H1 (cell line): Measurements from ENCODE around the gene NIPAL4. TPM values are rescaled to one million over a fixed set of nuclear protein-coding genes. Genes with fewer than 3 reads are reported as not detected.

Source experiments
- CTCF ChIA-PET: fragments of 300-600 bp; sonication (Branson Sonifier 250); formaldehyde crosslinking; loops from one replicate; lab custom pipeline; 2021; ENCODE audit not compliant: partially characterized antibody; lab: Charles Lee
- POLR2A ChIA-PET: fragments of 300-600 bp; sonication (Branson Sonifier 250); formaldehyde crosslinking; loops from one replicate; lab custom pipeline; 2021; ENCODE audit warnings: inconsistent platforms; ENCODE audit not compliant: partially characterized antibody; lab: Charles Lee
- DNase-seq, 2 experiments: peaks; one replicate each; pipeline versions ENCODE4 v3.0.0 to v3.0.0-alpha.2; 2010 to 2022; ENCODE audit warnings: low spot score in 2 of 2, low read depth in 1 of 2, mixed read lengths in 1 of 2
- FAIRE-seq: peaks from 2 replicates; lab custom pipeline; 2011; peaks lifted over from hg19 to GRCh38; lab: Jason Lieb, UNC
- H2AFZ ChIP-seq: 2 replicates; pipeline ENCODE4 v1.8.1; 2012; ENCODE audit warnings: low read length, inconsistent platforms
- H2AK5ac ChIP-seq: 2 replicates; pipeline ENCODE4 v1.6.1; 2013; ENCODE audit warnings: low read depth, low read length
- H2BK120ac ChIP-seq: replicated peaks from 2 replicates; pipeline ENCODE3; 2013; ENCODE audit warnings: low read depth, low read length, inconsistent platforms
- H2BK12ac ChIP-seq: 2 replicates; pipeline ENCODE4 v1.6.1; 2013; ENCODE audit warnings: low read depth, low read length
- H2BK15ac ChIP-seq: 2 replicates; pipeline ENCODE4 v1.6.1; 2013; ENCODE audit warnings: low read length
- H2BK20ac ChIP-seq: 2 replicates; pipeline ENCODE4 v1.6.1; 2013; ENCODE audit warnings: low read length
- H2BK5ac ChIP-seq: 2 replicates; pipeline ENCODE4 v1.6.1; 2013; ENCODE audit warnings: low read depth, low read length
- H3K14ac ChIP-seq: 2 replicates; pipeline ENCODE4 v1.6.1; 2013; ENCODE audit warnings: inconsistent platforms; ENCODE audit not compliant: insufficient read length
- H3K18ac ChIP-seq: 2 replicates; pipeline ENCODE4 v1.6.1; 2013; ENCODE audit warnings: low read length; ENCODE audit errors: extremely low read depth
- H3K23ac ChIP-seq: 2 replicates; pipeline ENCODE4 v1.6.1; 2013; ENCODE audit warnings: inconsistent platforms; ENCODE audit not compliant: insufficient read length
- H3K23me2 ChIP-seq: 2 replicates; pipeline ENCODE4 v1.6.1; 2013; ENCODE audit warnings: low read depth, low read length
- H3K27ac ChIP-seq: 2 replicates; pipeline ENCODE4 v1.6.1; 2011; ENCODE audit warnings: low read depth, low read length, inconsistent platforms
- H3K27me3 ChIP-seq, 4 experiments: replicated peaks in 1 of 4; 1 replicate in 1 of 4; 2 replicates in 3 of 4; pipeline versions ENCODE4 v1.6.1 to v1.8.1; 2011 to 2013; ENCODE audit warnings: low read length in 3 of 4, mild to moderate bottlenecking in 3 of 4, inconsistent platforms in 2 of 4, mixed read lengths in 2 of 4, moderate library complexity in 1 of 4; ENCODE audit not compliant: control insufficient read depth in 3 of 4, insufficient read depth in 3 of 4; ENCODE audit errors: extremely low read depth in 1 of 4
- H3K36me3 ChIP-seq, 4 experiments: 2 replicates each; pipeline versions ENCODE4 v1.6.1 to v1.8.1; 2011 to 2013; ENCODE audit warnings: mild to moderate bottlenecking in 4 of 4, low read length in 3 of 4, moderate library complexity in 2 of 4, control low read depth in 1 of 4, inconsistent platforms in 1 of 4; ENCODE audit not compliant: insufficient read depth in 4 of 4, control insufficient read depth in 2 of 4
- H3K4ac ChIP-seq: replicated peaks from 2 replicates; pipeline ENCODE3; 2013; ENCODE audit warnings: low read length, low read depth, mixed read lengths, inconsistent platforms; ENCODE audit not compliant: insufficient read length
- H3K4me1 ChIP-seq, 4 experiments: replicated peaks in 1 of 4; 1 replicate in 1 of 4; 2 replicates in 3 of 4; pipeline versions ENCODE4 v1.6.1 to v1.8.1; 2011 to 2013; ENCODE audit warnings: low read length in 3 of 4, inconsistent platforms in 2 of 4, mixed read lengths in 1 of 4; ENCODE audit not compliant: insufficient read depth in 4 of 4, control insufficient read depth in 3 of 4
- H3K4me2 ChIP-seq, 2 experiments: 2 replicates each; pipeline versions ENCODE4 v1.6.1 to v1.8.1; 2011 to 2013; ENCODE audit warnings: low read depth in 2 of 2, low read length in 2 of 2, control low read depth in 1 of 2, inconsistent platforms in 1 of 2, mild to moderate bottlenecking in 1 of 2; ENCODE audit not compliant: insufficient read depth in 1 of 2
- H3K4me3 ChIP-seq, 4 experiments: fragments of 200-600, 300-600 bp in 1 of 4; sonication (generic), shearing (Covaris generic), sonication (Bioruptor Twin) in 1 of 4; 2 replicates each; pipeline versions ENCODE4 v1.5.1 to v1.8.1; 2011 to 2016; ENCODE audit warnings: low read length in 4 of 4, low read depth in 3 of 4, control low read depth in 2 of 4, inconsistent platforms in 2 of 4, mild to moderate bottlenecking in 2 of 4, mixed read lengths in 1 of 4, moderate library complexity in 1 of 4; ENCODE audit not compliant: insufficient read depth in 2 of 4; ENCODE audit errors: extremely low read depth in 1 of 4
- H3K56ac ChIP-seq: replicated peaks from 2 replicates; pipeline ENCODE3; 2013; ENCODE audit warnings: low read depth, mild to moderate bottlenecking, mixed read lengths, low read length, inconsistent platforms; ENCODE audit not compliant: insufficient read length
- H3K79me1 ChIP-seq: 2 replicates; pipeline ENCODE4 v1.6.1; 2013; ENCODE audit warnings: low read depth, low read length, control low read depth
- H3K79me2 ChIP-seq, 2 experiments: 2 replicates each; pipeline versions ENCODE4 v1.6.1 to v1.8.1; 2012 to 2013; ENCODE audit warnings: low read length in 2 of 2, mild to moderate bottlenecking in 2 of 2, inconsistent platforms in 1 of 2; ENCODE audit not compliant: insufficient read depth in 2 of 2, control insufficient read depth in 1 of 2
- H3K9ac ChIP-seq, 4 experiments: replicated peaks in 1 of 4; 1 replicate in 1 of 4; 2 replicates in 3 of 4; pipeline versions ENCODE4 v1.6.1 to v1.8.1; 2011 to 2013; ENCODE audit warnings: low read depth in 3 of 4, low read length in 3 of 4, control low read depth in 2 of 4, mild to moderate bottlenecking in 2 of 4, moderate library complexity in 2 of 4, inconsistent platforms in 1 of 4; ENCODE audit errors: extremely low read depth in 1 of 4
- H3K9me3 ChIP-seq, 2 experiments: 2 replicates each; pipeline versions ENCODE4 v1.6.1 to v1.8.1; 2012 to 2013; ENCODE audit warnings: mild to moderate bottlenecking in 2 of 2, moderate library complexity in 2 of 2, control low read depth in 1 of 2, inconsistent platforms in 1 of 2, low read depth in 1 of 2, low read length in 1 of 2, mixed read lengths in 1 of 2; ENCODE audit not compliant: insufficient read depth in 2 of 2
- H4K20me1 ChIP-seq, 2 experiments: replicated peaks in 1 of 2; 2 replicates each; pipeline versions ENCODE3 to v1.8.1; 2011 to 2013; ENCODE audit warnings: inconsistent platforms in 2 of 2, low read length in 2 of 2, mild to moderate bottlenecking in 1 of 2; ENCODE audit not compliant: insufficient read depth in 2 of 2, control insufficient read depth in 1 of 2
- H4K5ac ChIP-seq: 2 replicates; pipeline ENCODE4 v1.6.1; 2013; ENCODE audit warnings: low read length, low read depth, mixed read lengths, inconsistent platforms; ENCODE audit not compliant: insufficient read length
- H4K8ac ChIP-seq: 2 replicates; pipeline ENCODE4 v1.8.0; 2013; ENCODE audit warnings: mild to moderate bottlenecking, moderate library complexity, low read length, inconsistent platforms; ENCODE audit not compliant: insufficient read depth; ENCODE audit errors: extremely low read depth
- H4K91ac ChIP-seq: replicated peaks from 2 replicates; pipeline ENCODE3; 2013; ENCODE audit warnings: low read length, mixed read lengths, inconsistent platforms; ENCODE audit not compliant: insufficient read length
- ATF3 ChIP-seq: IDR thresholded peaks from 2 replicates; pipeline ENCODE4 v1.6.1; 2011; ENCODE audit warnings: low read depth, mild to moderate bottlenecking, low read length; ENCODE audit not compliant: insufficient read depth
- BRCA1 ChIP-seq: IDR thresholded peaks from 2 replicates; pipeline ENCODE4 v1.6.1; 2012; ENCODE audit warnings: low read depth, low read length, improper control_type of control experiment
- CHD2 ChIP-seq: IDR thresholded peaks from 2 replicates; pipeline ENCODE4 v1.6.1; 2012; ENCODE audit warnings: low read length, improper control_type of control experiment
- CTBP2 ChIP-seq: IDR thresholded peaks from 2 replicates; pipeline ENCODE4 v1.7.0; 2011; ENCODE audit warnings: borderline replicate concordance, mild to moderate bottlenecking, moderate library complexity, mixed read lengths, low read length; ENCODE audit not compliant: insufficient read depth, insufficient read length
- EGR1 ChIP-seq: IDR thresholded peaks from 2 replicates; pipeline ENCODE4 v1.6.1; 2011; ENCODE audit warnings: low read depth, low read length, borderline replicate concordance
- KDM1A ChIP-seq: fragments of 200-600, 300-600 bp; sonication (generic); IDR thresholded peaks from 2 replicates; pipeline ENCODE4 v1.7.1; 2016; ENCODE audit warnings: mild to moderate bottlenecking, low read length, borderline replicate concordance
- MAFK ChIP-seq: IDR thresholded peaks from 2 replicates; pipeline ENCODE4 v1.6.1; 2012; ENCODE audit warnings: low read depth, mild to moderate bottlenecking, improper control_type of control experiment, low read length
- MAX ChIP-seq: IDR thresholded peaks from 2 replicates; pipeline ENCODE4 v1.6.1; 2012; ENCODE audit warnings: inconsistent platforms
- POLR2A ChIP-seq, 2 experiments: IDR thresholded peaks; 1 replicate in 1 of 2; 2 replicates in 1 of 2; pipeline ENCODE4 v1.6.1; 2011; ENCODE audit warnings: low read depth in 2 of 2, low read length in 2 of 2, mild to moderate bottlenecking in 2 of 2; ENCODE audit errors: control extremely low read depth in 1 of 2
- RFX5 ChIP-seq: IDR thresholded peaks from 2 replicates; pipeline ENCODE4 v1.6.1; 2011; ENCODE audit warnings: low read depth, low read length, improper control_type of control experiment, borderline replicate concordance
- WGBS, 2 experiments: shearing (Covaris generic) in 1 of 2; methylation state at CpG; one replicate each; pipeline versions ENCODE4 v1.1.6 to v1.1.7; 2013 to 2015; ENCODE audit warnings: low lambda C conversion rate in 2 of 2, mixed read lengths in 2 of 2, inconsistent platforms in 1 of 2, low coverage in 1 of 2, missing lambda C conversion rate in 1 of 2; ENCODE audit not compliant: insufficient replicate concordance in 2 of 2, insufficient coverage in 1 of 2, insufficient read length in 1 of 2; ENCODE audit errors: extremely low coverage in 1 of 2, missing lambda C conversion rate in 1 of 2; 5-methylcytosine and 5-hydroxymethylcytosine counted together
- polyA plus RNA-seq, 7 experiments: library from polyadenylated mRNA; depleted of rRNA in 3 of 7; stranded (reverse) in 5 of 7; unstranded in 2 of 7; fragments of >200 nt in 5 of 7; fragments of 200-250 nt in 2 of 7; gene quantifications; 1 replicate in 5 of 7; 2 replicates in 1 of 7; 4 replicates in 1 of 7; pipeline versions ENCODE4 v1.2.1 to v1.2.3, GENCODE V29; 2011 to 2013; ENCODE audit warnings: missing spikeins in 2 of 7, mixed read lengths in 2 of 7
- total RNA-seq: library from RNA; stranded (reverse); fragmentation: NEBNext Ultra II Directional; extraction: Animal tissue kit (Norgen Biotek cat#: 25700); gene quantifications from 2 replicates; pipeline ENCODE4 v1.2.1, GENCODE V29; 2021

NIPAL4 gene
- total and polyA plus RNA-seq, 2 of the 8 experiments (the other 6 are each of a cell fraction or from before 2014, with no cell fraction given), result 0.09 to 0.20 TPM

DNA sequence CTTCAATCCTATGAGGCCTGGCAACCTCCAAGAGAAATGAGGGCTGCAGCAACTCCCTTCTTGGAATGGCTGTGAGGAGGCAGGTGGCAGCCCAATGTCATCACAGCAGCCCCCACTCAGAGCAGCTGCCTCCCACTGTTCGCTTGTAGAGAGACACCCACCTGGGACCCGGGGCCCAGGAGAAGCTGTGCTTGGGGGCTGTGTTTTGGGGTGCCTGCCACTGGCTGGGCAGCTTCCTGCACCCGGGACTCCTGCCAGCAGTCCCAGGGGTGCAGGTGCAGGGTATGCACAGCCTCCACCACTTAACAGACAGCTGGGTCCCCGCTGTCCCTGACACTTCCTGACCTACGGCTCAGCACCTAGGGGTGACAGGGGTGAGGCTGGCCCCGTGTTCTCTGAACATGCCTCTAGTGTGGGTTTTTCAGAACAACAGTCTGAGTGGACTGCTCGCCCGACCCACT, 26.2 kb downstream of the NIPAL4 start:
- Histone ChIP-seq H3K27me3 (no peaks in the 10 kb centered on the region), H3K23me2 (no peaks in the 10 kb centered on the region), H2BK5ac (no peak overlapping the region), H3K79me2 (no peaks in the 10 kb centered on the region), H3K4me1 (no peaks in the 10 kb centered on the region), H3K9me3 (no peaks in the 10 kb centered on the region), H3K18ac (no peak overlapping the region), H3K36me3 (peaks cover 0 to 4% (median 0%) of the 10 kb centered on the region in 4 experiments; a peak in 2 of 8 replicates), H3K27ac (no peak overlapping the region), H3K79me1 (no peaks in the 10 kb centered on the region), H3K14ac (no peak overlapping the region), H3K23ac (no peak overlapping the region), H4K91ac (no peak overlapping the region), H3K56ac (no peak overlapping the region), H4K8ac (no peak overlapping the region), H4K5ac (no peak overlapping the region), H2AFZ (no peak overlapping the region), H3K4me3 (no peak overlapping the region), H3K4me2 (no peak overlapping the region), H2AK5ac (no peak overlapping the region), H2BK15ac (no peak overlapping the region), H2BK20ac (no peak overlapping the region), H4K20me1 (no peaks in the 10 kb centered on the region), H2BK120ac (no peak overlapping the region), H3K4ac (no peak overlapping the region), H3K9ac (no peak overlapping the region), H2BK12ac (no peak overlapping the region)
- DNase-seq (no peak), FAIRE-seq (no peak)
- WGBS, 2 experiments, result 92% methylated on average over 8 of the region's 8 CpGs; no CpG with 5 or more reads in 1 of the 2 experiments
- TF ChIP-seq MAFK (no peak), EGR1 (no peak), CHD2 (no peak), KDM1A (no peak), ATF3 (no peak), MAX (no peak), POLR2A (IDR thresholded peaks at IDR 0.05; ENCODE audit: control extremely low read depth in 1 of 2, low read depth in 2 of 2, low read length in 2 of 2) (no peak), BRCA1 (no peak), RFX5 (no peak), CTBP2 (no peak)
- ChIA-PET CTCF (interaction anchor here (0.6 to 3.6 kb wide), 4 partner anchors 12 to 612 kb away, joined by 3 to 57 read pairs (median 6); no protein-coding TSS in a partner anchor), POLR2A (no interaction called here)
